Body of pancreas (tissue), 4 donors: ENCODE results near the gene CHRNA1.

Experiments used
- CTCF ChIP-seq, 7 experiments: fragments of 450-650 bp in 4 of 7; fragments of 200-600 bp in 3 of 7; sonication (generic) in 3 of 7; IDR thresholded peaks; one replicate each; pipeline ENCODE4 v1.5.1; 2016 to 2019; ENCODE audit warnings: antibody characterized with exemption in 7 of 7
- POLR2A ChIP-seq, 3 donors: fragments of 450-650 bp; IDR thresholded peaks; one replicate each; pipeline ENCODE4 v1.6.1; 2016; ENCODE audit warnings: antibody characterized with exemption in 3 of 3, mild to moderate bottlenecking in 2 of 3

- TF ChIP-seq CTCF (IDR thresholded peaks at IDR 0.05) (no peak), POLR2A (IDR thresholded peaks at IDR 0.05) (no peak)
Measured at GRCh38 chr2:174740721-174741120, 23.6 kb downstream of the CHRNA1 start.
